Ovary (tissue), 3 donors: ENCODE data around the gene ABCA2.

Experiments
- EP300 ChIP-seq: sonication (generic); formaldehyde crosslinking; IDR thresholded peaks from one replicate; pipeline ENCODE4 v1.6.1; 2017; ENCODE audit warnings: antibody characterized with exemption
- POLR2A ChIP-seq: fragments of 450-650 bp; IDR thresholded peaks from one replicate; pipeline ENCODE4 v1.6.1; 2017; ENCODE audit warnings: antibody characterized with exemption, mild to moderate bottlenecking, moderate library complexity
- TF ChIP-seq, protein P1 (sequence below), 3 donors: fragments of 450-650 bp in 2 of 3; fragments of 200-600 bp in 1 of 3; IDR thresholded peaks; one replicate each; pipeline versions ENCODE4 v1.5.1 to v1.8.0; 2016 to 2022; ENCODE audit warnings: antibody characterized with exemption in 3 of 3, mild to moderate bottlenecking in 1 of 3
- donor health status: DM: no; HTN: no; CAD: no.

DNA sequence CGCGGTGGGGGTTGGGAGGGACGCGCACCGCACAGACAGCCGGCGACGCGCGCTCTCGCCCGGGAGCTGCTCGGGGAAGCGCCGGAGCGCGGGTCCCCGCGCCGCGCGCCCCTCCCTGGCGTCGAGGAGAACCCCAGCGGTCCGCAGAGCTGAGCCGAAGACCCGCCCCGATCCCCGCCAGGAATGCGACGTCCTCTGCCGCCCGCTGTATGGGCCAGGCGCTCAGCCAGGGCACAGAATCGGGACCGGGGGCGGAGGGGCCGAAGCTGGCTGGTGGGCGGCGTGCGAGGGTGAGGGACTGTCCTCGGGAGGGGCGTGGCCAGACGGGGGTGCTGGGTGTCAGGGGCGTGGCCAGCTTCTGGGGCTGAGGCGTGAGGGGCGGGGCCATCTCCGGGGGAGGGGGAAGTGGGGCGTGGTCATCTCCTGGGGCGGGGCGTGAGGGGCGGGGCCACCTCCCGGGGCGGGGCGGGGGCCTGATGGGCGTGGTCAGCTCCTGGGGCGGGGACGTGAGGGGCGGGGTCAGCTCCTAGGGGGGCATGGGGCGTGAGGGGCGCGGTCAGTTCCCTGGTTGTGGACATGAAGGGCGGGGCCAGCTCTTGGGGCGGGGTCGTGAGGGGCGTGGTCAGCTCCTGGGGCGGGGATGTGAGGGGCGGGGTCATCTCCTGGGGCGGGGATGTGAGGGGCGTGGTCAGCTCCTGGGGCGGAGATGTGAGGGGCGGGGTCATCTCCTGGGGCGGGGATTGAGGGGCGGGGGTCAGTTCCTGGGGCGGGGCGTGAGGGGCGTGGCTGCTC lies 49.8 kb downstream of the ABCA2 start:
- TF ChIP-seq, protein P1, sequence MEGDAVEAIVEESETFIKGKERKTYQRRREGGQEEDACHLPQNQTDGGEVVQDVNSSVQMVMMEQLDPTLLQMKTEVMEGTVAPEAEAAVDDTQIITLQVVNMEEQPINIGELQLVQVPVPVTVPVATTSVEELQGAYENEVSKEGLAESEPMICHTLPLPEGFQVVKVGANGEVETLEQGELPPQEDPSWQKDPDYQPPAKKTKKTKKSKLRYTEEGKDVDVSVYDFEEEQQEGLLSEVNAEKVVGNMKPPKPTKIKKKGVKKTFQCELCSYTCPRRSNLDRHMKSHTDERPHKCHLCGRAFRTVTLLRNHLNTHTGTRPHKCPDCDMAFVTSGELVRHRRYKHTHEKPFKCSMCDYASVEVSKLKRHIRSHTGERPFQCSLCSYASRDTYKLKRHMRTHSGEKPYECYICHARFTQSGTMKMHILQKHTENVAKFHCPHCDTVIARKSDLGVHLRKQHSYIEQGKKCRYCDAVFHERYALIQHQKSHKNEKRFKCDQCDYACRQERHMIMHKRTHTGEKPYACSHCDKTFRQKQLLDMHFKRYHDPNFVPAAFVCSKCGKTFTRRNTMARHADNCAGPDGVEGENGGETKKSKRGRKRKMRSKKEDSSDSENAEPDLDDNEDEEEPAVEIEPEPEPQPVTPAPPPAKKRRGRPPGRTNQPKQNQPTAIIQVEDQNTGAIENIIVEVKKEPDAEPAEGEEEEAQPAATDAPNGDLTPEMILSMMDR (IDR thresholded peaks at IDR 0.05) = no peak
- TF ChIP-seq POLR2A = no peak
- no peak for TF ChIP-seq EP300
